HCT116 (cell line): ENCODE data around the gene KRT7.

ENCODE experiments used
- ATF3 ChIP-seq: IDR thresholded peaks from 2 replicates; pipeline ENCODE4 v1.6.1; 2012
- CEBPB ChIP-seq: IDR thresholded peaks from 2 replicates; pipeline ENCODE4 v1.6.1; 2012; ENCODE audit warnings: low read depth
- CTCF ChIP-seq, 3 experiments: fragments of 200-600 bp in 1 of 3; sonication (generic) in 1 of 3; IDR thresholded peaks in 2 of 3; conservative IDR thresholded peaks in 1 of 3; 2 replicates each; pipeline ENCODE4 v1.5.1; 2012 to 2017; ENCODE audit warnings: low read depth in 2 of 3, low read length in 2 of 3, antibody characterized with exemption in 1 of 3, borderline replicate concordance in 1 of 3, control low read depth in 1 of 3, mild to moderate bottlenecking in 1 of 3, mixed read lengths in 1 of 3, mixed run types in 1 of 3, moderate library complexity in 1 of 3; ENCODE audit not compliant: insufficient read depth in 1 of 3
- ELF1 ChIP-seq: IDR thresholded peaks from 2 replicates; pipeline ENCODE4 v1.6.1; 2012; ENCODE audit warnings: low read depth, borderline replicate concordance
- EZH2 ChIP-seq: fragments of 200-600 bp; sonication (generic); IDR thresholded peaks from 2 replicates; pipeline ENCODE4 v1.6.1; 2017; ENCODE audit warnings: antibody characterized with exemption, mixed run types
- POLR2A ChIP-seq: IDR thresholded peaks from 2 replicates; pipeline ENCODE4 v1.7.0; 2011; ENCODE audit warnings: borderline replicate concordance; ENCODE audit not compliant: insufficient read depth, insufficient read length; ENCODE audit errors: extremely low read depth
- POLR2AphosphoS5 ChIP-seq: IDR thresholded peaks from 2 replicates; pipeline ENCODE4 v1.6.1; 2011; ENCODE audit warnings: mild to moderate bottlenecking, low read depth, low read length, moderate library complexity
- RAD21 ChIP-seq: IDR thresholded peaks from 2 replicates; pipeline ENCODE4 v1.6.1; 2012; ENCODE audit warnings: low read depth, mild to moderate bottlenecking
- REST ChIP-seq: IDR thresholded peaks from 2 replicates; pipeline ENCODE4 v1.6.1; 2012; ENCODE audit warnings: low read depth
- SIN3A ChIP-seq: IDR thresholded peaks from 2 replicates; pipeline ENCODE4 v1.6.1; 2012; ENCODE audit warnings: low read depth
- SP1 ChIP-seq: IDR thresholded peaks from 2 replicates; pipeline ENCODE4 v1.6.1; 2012; ENCODE audit warnings: low read depth
- ZFX ChIP-seq: fragments of 450-650 bp; IDR thresholded peaks from 2 replicates; pipeline ENCODE4 v1.6.1; 2017
- ZNF274 ChIP-seq: fragments of 200-500 bp; sonication (Bioruptor generic); IDR thresholded peaks from 2 replicates; pipeline ENCODE4 v1.6.1; 2014; ENCODE audit warnings: mild to moderate bottlenecking, low read depth, low read length, inconsistent platforms

GRCh38 chr12:52261208-52261484 is 28.1 kb downstream of the KRT7 start:
- TF ChIP-seq CTCF (IDR thresholded peaks at IDR 0.05 in 2 of 3, conservative IDR thresholded peaks at IDR 0.05 in 1 of 3; ENCODE audit: borderline replicate concordance in 1 of 3, insufficient read depth in 1 of 3, low read depth in 2 of 3, low read length in 2 of 3) = no peak
- TF ChIP-seq SP1 = no peak
- no peak for TF ChIP-seq POLR2A
- no peak for TF ChIP-seq POLR2AphosphoS5
- no peak for TF ChIP-seq SIN3A
- TF ChIP-seq RAD21 = no peak
- TF ChIP-seq REST = no peak
- no peak for TF ChIP-seq ZNF274
- TF ChIP-seq ELF1 = no peak
- no peak for TF ChIP-seq EZH2
- no peak for TF ChIP-seq ATF3
- no peak for TF ChIP-seq CEBPB
- no peak for TF ChIP-seq ZFX
